ENCODE results near the gene ZFYVE26. TPM values are rescaled to one million over a fixed set of nuclear protein-coding genes. Genes with fewer than 3 reads are reported as not detected.
A peak's percentile ranks its signal among the peaks of the same experiment; 100 is the strongest.

Gene ZFYVE26
- total RNA-seq, 2 donors from 2014 or later: 22.6 to 32.5 TPM

- H3K4me1 ChIP-seq (ENCODE audit: control insufficient read depth in 1 of 2, low read depth in 2 of 2): no peaks in the 10 kb centered on the region
- TF ChIP-seq, protein P1, sequence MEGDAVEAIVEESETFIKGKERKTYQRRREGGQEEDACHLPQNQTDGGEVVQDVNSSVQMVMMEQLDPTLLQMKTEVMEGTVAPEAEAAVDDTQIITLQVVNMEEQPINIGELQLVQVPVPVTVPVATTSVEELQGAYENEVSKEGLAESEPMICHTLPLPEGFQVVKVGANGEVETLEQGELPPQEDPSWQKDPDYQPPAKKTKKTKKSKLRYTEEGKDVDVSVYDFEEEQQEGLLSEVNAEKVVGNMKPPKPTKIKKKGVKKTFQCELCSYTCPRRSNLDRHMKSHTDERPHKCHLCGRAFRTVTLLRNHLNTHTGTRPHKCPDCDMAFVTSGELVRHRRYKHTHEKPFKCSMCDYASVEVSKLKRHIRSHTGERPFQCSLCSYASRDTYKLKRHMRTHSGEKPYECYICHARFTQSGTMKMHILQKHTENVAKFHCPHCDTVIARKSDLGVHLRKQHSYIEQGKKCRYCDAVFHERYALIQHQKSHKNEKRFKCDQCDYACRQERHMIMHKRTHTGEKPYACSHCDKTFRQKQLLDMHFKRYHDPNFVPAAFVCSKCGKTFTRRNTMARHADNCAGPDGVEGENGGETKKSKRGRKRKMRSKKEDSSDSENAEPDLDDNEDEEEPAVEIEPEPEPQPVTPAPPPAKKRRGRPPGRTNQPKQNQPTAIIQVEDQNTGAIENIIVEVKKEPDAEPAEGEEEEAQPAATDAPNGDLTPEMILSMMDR (IDR thresholded peaks at IDR 0.05): peak; percentile 41
- no peaks in the 10 kb centered on the region for H3K27me3 ChIP-seq (replicated peaks; ENCODE audit: insufficient read depth)
- no peak overlapping the region for H3K4me3 ChIP-seq
- no peaks in the 10 kb centered on the region for H3K9me3 ChIP-seq
- no peaks in the 10 kb centered on the region for H3K36me3 ChIP-seq
- no peak overlapping the region for H3K27ac ChIP-seq
- ATAC-seq (ENCODE audit: insufficient number of reproducible peaks, low FRiP score, low read depth) (no peak), DNase-seq (ENCODE audit: low spot score) (no peak)
Measured at GRCh38 chr14:67837011-67837624, 20.7 kb upstream of the ZFYVE26 start.

- TF ChIP-seq, protein P1 (IDR thresholded peaks at IDR 0.05): no peak
- H3K27me3 ChIP-seq (replicated peaks; ENCODE audit: insufficient read depth): no peaks in the 10 kb centered on the region
- H3K4me3 ChIP-seq: no peak overlapping the region
- no peaks in the 10 kb centered on the region for H3K9me3 ChIP-seq
- ATAC-seq (ENCODE audit: insufficient number of reproducible peaks, low FRiP score, low read depth): no peak
- no peaks in the 10 kb centered on the region for H3K36me3 ChIP-seq
- DNase-seq (ENCODE audit: low spot score): no peak
- H3K4me1 ChIP-seq (ENCODE audit: control insufficient read depth in 1 of 2, low read depth in 2 of 2): no peaks in the 10 kb centered on the region
- no peak overlapping the region for H3K27ac ChIP-seq
Measured at GRCh38 chr14:67835596-67835995, 19.2 kb upstream of the ZFYVE26 start.

DNA sequence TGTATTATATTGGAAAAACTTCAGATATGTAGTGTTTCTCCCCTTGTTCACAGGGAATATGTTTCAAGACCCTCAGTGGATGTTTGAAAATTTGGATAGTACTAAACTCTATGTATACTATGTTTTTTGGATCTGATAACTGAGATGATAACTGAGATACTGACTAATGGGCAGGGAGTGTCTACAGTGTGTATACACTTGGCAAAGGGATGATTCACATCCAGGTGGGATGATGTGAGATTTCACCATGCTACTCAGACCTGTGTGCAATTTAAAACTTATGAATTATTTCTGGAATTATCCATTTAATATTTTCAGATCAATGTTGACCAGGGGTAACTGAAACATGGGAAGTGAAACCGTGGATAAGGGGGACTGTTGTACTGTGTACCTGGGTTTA lies 17.0 kb upstream of the ZFYVE26 start:
- Histone ChIP-seq H3K27me3 (replicated peaks; ENCODE audit: insufficient read depth) (no peaks in the 10 kb centered on the region), H3K4me3 (no peak overlapping the region), H3K36me3 (no peaks in the 10 kb centered on the region), H3K9me3 (no peaks in the 10 kb centered on the region), H3K27ac (no peak overlapping the region), H3K4me1 (ENCODE audit: control insufficient read depth in 1 of 2, low read depth in 2 of 2) (no peaks in the 10 kb centered on the region)
- no peak for ATAC-seq (ENCODE audit: insufficient number of reproducible peaks, low FRiP score, low read depth)
- DNase-seq (ENCODE audit: low spot score): no peak
- TF ChIP-seq, protein P1 (IDR thresholded peaks at IDR 0.05): no peak

DNA sequence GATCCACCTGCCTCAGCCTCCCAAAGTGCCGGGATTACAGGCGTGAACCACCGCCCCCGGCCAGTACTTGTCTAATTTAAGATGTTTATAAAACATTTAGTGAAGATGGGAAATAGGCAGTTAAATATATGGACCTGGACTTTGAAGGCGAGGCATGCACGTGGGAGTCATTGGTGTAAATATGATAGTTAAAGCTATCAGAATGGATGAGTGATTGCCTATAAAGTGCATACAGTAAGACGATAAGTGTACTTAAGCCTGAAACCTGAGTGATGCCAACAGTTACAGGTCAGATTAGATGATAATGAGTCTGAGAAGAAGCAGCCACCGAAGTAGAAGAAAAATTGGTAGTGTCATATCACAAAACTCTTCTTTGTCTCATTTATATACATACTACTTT lies 14.7 kb upstream of the ZFYVE26 start:
- DNase-seq (ENCODE audit: low spot score) (no peak), ATAC-seq (ENCODE audit: insufficient number of reproducible peaks, low FRiP score, low read depth) (no peak)
- TF ChIP-seq, protein P1 (IDR thresholded peaks at IDR 0.05): no peak
- Histone ChIP-seq H3K27me3 (replicated peaks; ENCODE audit: insufficient read depth) (no peaks in the 10 kb centered on the region), H3K4me3 (no peak overlapping the region), H3K27ac (no peak overlapping the region), H3K36me3 (no peaks in the 10 kb centered on the region), H3K9me3 (no peaks in the 10 kb centered on the region), H3K4me1 (ENCODE audit: control insufficient read depth in 1 of 2, low read depth in 2 of 2) (no peaks in the 10 kb centered on the region)

- no peak overlapping the region for H3K4me3 ChIP-seq
- TF ChIP-seq, protein P1 (IDR thresholded peaks at IDR 0.05): no peak
- H3K9me3 ChIP-seq: no peaks in the 10 kb centered on the region
- no peaks in the 10 kb centered on the region for H3K27me3 ChIP-seq (replicated peaks; ENCODE audit: insufficient read depth)
- no peak overlapping the region for H3K27ac ChIP-seq
- ATAC-seq (ENCODE audit: insufficient number of reproducible peaks, low FRiP score, low read depth) (no peak), DNase-seq (ENCODE audit: low spot score) (no peak)
- peaks cover 3 to 7% of the 10 kb centered on the region in 2 donors for H3K4me1 ChIP-seq (ENCODE audit: control insufficient read depth in 1 of 2, low read depth in 2 of 2)
- H3K36me3 ChIP-seq: no peaks in the 10 kb centered on the region
Measured at GRCh38 chr14:67821121-67821520, 4.7 kb upstream of the ZFYVE26 start.
